Measurements from ENCODE around the gene CWC27. TPM values are rescaled to one million over a fixed set of nuclear protein-coding genes. Genes with fewer than 3 reads are reported as not detected.
A peak's percentile ranks its signal among the peaks of the same experiment; 100 is the strongest.

The CWC27 gene
- total and polyA plus RNA-seq, 2 of the 13 experiments (the other 11 are each of a cell fraction or from before 2014, with no cell fraction given) = 21.1 to 25.7 TPM

GRCh38 chr5:65035211-65036206 lies 266.8 kb downstream of the CWC27 start (continued):
- no peak for TF ChIP-seq GPN1 (CRISPR knock-in tag; IDR thresholded peaks at IDR 0.05; ENCODE audit: borderline replicate concordance)
- TF ChIP-seq MYNN (CRISPR knock-in tag; IDR thresholded peaks at IDR 0.05; ENCODE audit: low read depth) = no peak
- TF ChIP-seq HNRNPLL (IDR thresholded peaks at IDR 0.05; ENCODE audit: low read depth, low read length, poor library complexity, severe bottlenecking) = peak; percentile 41
- TF ChIP-seq ZNF382 (CRISPR knock-in tag; IDR thresholded peaks at IDR 0.05; ENCODE audit: borderline replicate concordance) = no peak
- TF ChIP-seq TRIM24 (CRISPR knock-in tag; IDR thresholded peaks at IDR 0.05) = no peak
- TF ChIP-seq ZNF205 (CRISPR knock-in tag; IDR thresholded peaks at IDR 0.05) = no peak
- no peak for TF ChIP-seq DPF2 (CRISPR knock-in tag; IDR thresholded peaks at IDR 0.05; ENCODE audit: borderline replicate concordance, low read depth)
- no peak for TF ChIP-seq SIN3A (IDR thresholded peaks at IDR 0.05; ENCODE audit: borderline replicate concordance, low read depth, low read length)
- no peak for TF ChIP-seq NFIB (CRISPR knock-in tag; IDR thresholded peaks at IDR 0.05; ENCODE audit: borderline replicate concordance)
- peak; percentile 51; the same call in 1 of the 2 replicates for TF ChIP-seq MTA1 (CRISPR knock-in tag; IDR thresholded peaks at IDR 0.05; ENCODE audit: borderline replicate concordance)
- no peak for TF ChIP-seq ZNF235 (CRISPR knock-in tag; IDR thresholded peaks at IDR 0.05; ENCODE audit: borderline replicate concordance)
- TF ChIP-seq SP4 (CRISPR knock-in tag; IDR thresholded peaks at IDR 0.05) = peak; percentile 57; the same call in 1 of the 2 replicates
- TF ChIP-seq ZNF598 (CRISPR knock-in tag; IDR thresholded peaks at IDR 0.05; ENCODE audit: borderline replicate concordance) = peak; percentile 31; the same call in 1 of the 2 replicates
- TF ChIP-seq ZNF101 (CRISPR knock-in tag; IDR thresholded peaks at IDR 0.05; ENCODE audit: borderline replicate concordance, low read depth) = no peak
- no peak for TF ChIP-seq ZFYVE20 (CRISPR knock-in tag; IDR thresholded peaks at IDR 0.05; ENCODE audit: borderline replicate concordance, low read depth)
- TF ChIP-seq FOXK1 (CRISPR knock-in tag; IDR thresholded peaks at IDR 0.05; ENCODE audit: borderline replicate concordance, low read depth) = no peak; the same call in 1 of the 2 replicates
- TF ChIP-seq ELF1 (CRISPR knock-in tag; IDR thresholded peaks at IDR 0.05) = no peak
- 0 out of 2 replicates have a peak, but pooled peaks have one; percentile 77 for TF ChIP-seq ZNF337 (CRISPR knock-in tag; IDR thresholded peaks at IDR 0.05; ENCODE audit: borderline replicate concordance, low read depth)
- no peak for TF ChIP-seq ZSCAN29 (CRISPR knock-in tag; conservative IDR thresholded peaks at IDR 0.05)
- no peak for TF ChIP-seq SSRP1 (CRISPR knock-in tag; IDR thresholded peaks at IDR 0.05)
- TF ChIP-seq, protein P1, sequence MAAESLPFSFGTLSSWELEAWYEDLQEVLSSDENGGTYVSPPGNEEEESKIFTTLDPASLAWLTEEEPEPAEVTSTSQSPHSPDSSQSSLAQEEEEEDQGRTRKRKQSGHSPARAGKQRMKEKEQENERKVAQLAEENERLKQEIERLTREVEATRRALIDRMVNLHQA (CRISPR knock-in tag; IDR thresholded peaks at IDR 0.05) = no peak
- TF ChIP-seq NFATC3 (CRISPR knock-in tag; IDR thresholded peaks at IDR 0.05) = no peak
- TF ChIP-seq, protein P2, sequence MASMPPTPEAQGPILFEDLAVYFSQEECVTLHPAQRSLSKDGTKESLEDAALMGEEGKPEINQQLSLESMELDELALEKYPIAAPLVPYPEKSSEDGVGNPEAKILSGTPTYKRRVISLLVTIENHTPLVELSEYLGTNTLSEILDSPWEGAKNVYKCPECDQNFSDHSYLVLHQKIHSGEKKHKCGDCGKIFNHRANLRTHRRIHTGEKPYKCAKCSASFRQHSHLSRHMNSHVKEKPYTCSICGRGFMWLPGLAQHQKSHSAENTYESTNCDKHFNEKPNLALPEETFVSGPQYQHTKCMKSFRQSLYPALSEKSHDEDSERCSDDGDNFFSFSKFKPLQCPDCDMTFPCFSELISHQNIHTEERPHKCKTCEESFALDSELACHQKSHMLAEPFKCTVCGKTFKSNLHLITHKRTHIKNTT (CRISPR knock-in tag; IDR thresholded peaks at IDR 0.05) = no peak
- TF ChIP-seq ZBTB38 (CRISPR knock-in tag; IDR thresholded peaks at IDR 0.05) = peak; percentile 60; the same call in 1 of the 2 replicates
- no peak for TF ChIP-seq GTF2F1 (IDR thresholded peaks at IDR 0.05; ENCODE audit: low read length)
- TF ChIP-seq KLF9 (CRISPR knock-in tag; IDR thresholded peaks at IDR 0.05; ENCODE audit: low read depth) = no peak
- TF ChIP-seq ZBTB7B (CRISPR knock-in tag; IDR thresholded peaks at IDR 0.05) = peak; percentile 33; the same call in 1 of the 2 replicates
- TF ChIP-seq, protein P3, sequence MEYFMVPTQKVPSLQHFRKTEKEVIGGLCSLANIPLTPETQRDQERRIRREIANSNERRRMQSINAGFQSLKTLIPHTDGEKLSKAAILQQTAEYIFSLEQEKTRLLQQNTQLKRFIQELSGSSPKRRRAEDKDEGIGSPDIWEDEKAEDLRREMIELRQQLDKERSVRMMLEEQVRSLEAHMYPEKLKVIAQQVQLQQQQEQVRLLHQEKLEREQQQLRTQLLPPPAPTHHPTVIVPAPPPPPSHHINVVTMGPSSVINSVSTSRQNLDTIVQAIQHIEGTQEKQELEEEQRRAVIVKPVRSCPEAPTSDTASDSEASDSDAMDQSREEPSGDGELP (IDR thresholded peaks at IDR 0.05; ENCODE audit: borderline replicate concordance, low read depth) = no peak
- no peak for TF ChIP-seq ZNF232 (CRISPR knock-in tag; IDR thresholded peaks at IDR 0.05; ENCODE audit: borderline replicate concordance)
